Activated T-helper 9 cell treated with anti-CD3 and anti-CD28 coated beads, Interleukin-2, amount 50 U/mL, for 16 hours (primary cell): ENCODE data around the gene ATP8A2.

Experiments used
- DNase-seq: peaks from one replicate; pipeline ENCODE4 v3.0.0-alpha.2; 2020; ENCODE audit warnings: low read depth

ATP8A2 gene

GRCh38 chr13:25384758-25385410, 13.1 kb downstream of the ATP8A2 start:
- no peak for DNase-seq

- DNase-seq, result no peak
Measured at GRCh38 chr13:25391932-25392331, 20.2 kb downstream of the ATP8A2 start.

GRCh38 chr13:25394402-25395060, 22.8 kb downstream of the ATP8A2 start:
- DNase-seq, result no peak

- DNase-seq, result no peak
Measured at GRCh38 chr13:25397763-25398162, 26.0 kb downstream of the ATP8A2 start.

GRCh38 chr13:25400925-25401324, 29.2 kb downstream of the ATP8A2 start:
- DNase-seq, result no peak

GRCh38 chr13:25401958-25402357, 30.2 kb downstream of the ATP8A2 start:
- DNase-seq, result no peak

- DNase-seq, result no peak
Measured at GRCh38 chr13:25406377-25406776, 34.6 kb downstream of the ATP8A2 start.

GRCh38 chr13:25409938-25410337, 38.2 kb downstream of the ATP8A2 start:
- no peak for DNase-seq

GRCh38 chr13:25415241-25415640, 43.5 kb downstream of the ATP8A2 start:
- DNase-seq, result no peak

GRCh38 chr13:25417535-25417934, 45.8 kb downstream of the ATP8A2 start:
- no peak for DNase-seq

- no peak for DNase-seq
Measured at GRCh38 chr13:25420161-25420560, 48.4 kb downstream of the ATP8A2 start.

GRCh38 chr13:25421612-25422011, 49.8 kb downstream of the ATP8A2 start:
- DNase-seq, result no peak

- DNase-seq, result no peak
Measured at GRCh38 chr13:25422153-25422552, 50.4 kb downstream of the ATP8A2 start.

- no peak for DNase-seq
Measured at GRCh38 chr13:25423831-25424230, 52.1 kb downstream of the ATP8A2 start.

GRCh38 chr13:25429466-25429865, 57.7 kb downstream of the ATP8A2 start:
- DNase-seq, result no peak

- no peak for DNase-seq
Measured at GRCh38 chr13:25432691-25433090, 60.9 kb downstream of the ATP8A2 start.

- no peak for DNase-seq
Measured at GRCh38 chr13:25440061-25440460, 68.3 kb downstream of the ATP8A2 start.

GRCh38 chr13:25446261-25446660, 74.5 kb downstream of the ATP8A2 start:
- no peak for DNase-seq

- DNase-seq, result no peak
Measured at GRCh38 chr13:25447396-25447795, 75.6 kb downstream of the ATP8A2 start.

- no peak for DNase-seq
Measured at GRCh38 chr13:25453850-25454365, 82.1 kb downstream of the ATP8A2 start.

- DNase-seq, result no peak
Measured at GRCh38 chr13:25455146-25455545, 83.4 kb downstream of the ATP8A2 start.

- DNase-seq, result no peak
Measured at GRCh38 chr13:25457566-25457965, 85.8 kb downstream of the ATP8A2 start.

GRCh38 chr13:25462301-25463125, 90.7 kb downstream of the ATP8A2 start:
- DNase-seq, result no peak
